ENCODE results near the gene HPCAL1.
"Not testable (repeated sequence)": the region's sequence is repeated elsewhere in the genome, so short reads cannot be mapped to it uniquely, and the experiment has no call there.

HPCAL1 gene

DNA sequence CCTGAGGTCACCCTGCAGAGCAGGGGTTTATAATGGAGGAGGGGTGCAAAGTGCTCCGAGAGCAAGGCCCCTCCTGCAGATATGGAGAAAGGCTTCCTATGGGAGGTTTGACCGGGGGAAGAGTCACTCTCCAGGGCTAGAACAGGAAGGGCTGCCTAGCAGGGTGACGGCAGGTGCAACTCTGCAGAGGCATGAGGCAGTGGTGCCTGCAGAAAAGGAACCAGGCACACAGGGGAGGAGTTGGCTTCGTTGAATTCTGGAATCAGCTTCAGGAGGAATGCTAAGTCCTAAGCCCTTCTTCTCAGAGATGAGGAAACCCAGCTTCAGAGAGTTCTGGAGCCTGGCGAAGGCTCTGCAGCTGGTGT is 17.5 kb upstream of the HPCAL1 start:
- no peak for DNase-seq

GRCh38 chr2:10285556-10286198 is 17.0 kb upstream of the HPCAL1 start:
- DNase-seq: no peak

GRCh38 chr2:10286216-10287037 is 16.3 kb upstream of the HPCAL1 start:
- DNase-seq: no peak

DNA sequence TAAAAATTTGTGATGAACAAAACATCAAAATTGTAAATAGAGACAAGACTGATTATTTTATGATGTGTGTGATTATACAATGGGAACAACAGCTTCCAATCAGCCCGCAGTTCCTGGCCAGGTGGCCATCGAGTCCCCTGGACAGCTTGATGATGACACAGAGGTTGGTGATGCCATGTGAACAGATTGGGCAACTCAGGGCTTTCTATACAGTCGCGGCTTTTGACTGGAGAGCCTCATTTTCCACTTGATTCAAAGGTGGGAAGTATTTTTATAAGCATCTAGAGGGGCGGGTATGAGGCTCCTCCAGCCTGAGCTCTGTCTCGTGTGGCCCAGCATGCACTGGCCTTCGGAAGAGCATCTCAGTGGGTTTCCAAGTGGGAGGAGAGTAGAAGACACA is 14.9 kb upstream of the HPCAL1 start:
- no peak for DNase-seq

GRCh38 chr2:10288606-10289005 is 14.1 kb upstream of the HPCAL1 start:
- no peak for DNase-seq

DNA sequence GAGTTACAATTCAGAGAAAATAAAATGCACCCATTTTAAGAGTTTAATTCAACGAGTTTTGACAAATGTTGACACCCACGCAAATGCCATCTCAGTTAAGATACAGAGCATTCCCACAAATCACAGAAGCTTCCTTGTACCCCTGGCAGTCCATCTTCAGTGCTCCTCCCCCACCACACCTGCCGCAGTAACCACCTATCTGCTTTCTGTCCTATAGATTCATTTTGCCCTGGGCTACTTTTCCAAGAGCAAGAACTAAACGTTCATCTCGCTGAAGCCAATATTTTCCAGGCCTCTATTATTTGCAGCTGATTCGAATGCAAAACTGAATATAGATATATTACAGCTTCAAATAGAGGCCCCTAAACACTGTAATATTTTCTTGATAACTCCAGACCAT is 13.4 kb upstream of the HPCAL1 start:
- no peak for DNase-seq

- no peak for DNase-seq
These were observed 12.8 kb upstream of the HPCAL1 start for GRCh38 chr2:10289891-10290290.

DNA sequence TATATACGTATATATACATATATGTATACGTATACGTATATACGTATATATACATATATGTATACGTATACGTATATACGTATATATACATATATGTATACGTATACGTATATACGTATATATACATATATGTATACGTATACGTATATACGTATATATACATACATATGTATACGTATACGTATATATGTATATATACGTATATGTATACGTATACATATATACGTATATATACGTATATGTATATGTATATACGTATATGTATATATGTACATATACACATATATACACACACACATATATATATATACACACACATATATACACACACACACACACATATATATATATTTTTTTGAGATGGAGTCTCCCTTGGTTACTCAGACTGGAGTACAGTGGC is 11.3 kb upstream of the HPCAL1 start:
- DNase-seq: not testable (repeated sequence)

DNA sequence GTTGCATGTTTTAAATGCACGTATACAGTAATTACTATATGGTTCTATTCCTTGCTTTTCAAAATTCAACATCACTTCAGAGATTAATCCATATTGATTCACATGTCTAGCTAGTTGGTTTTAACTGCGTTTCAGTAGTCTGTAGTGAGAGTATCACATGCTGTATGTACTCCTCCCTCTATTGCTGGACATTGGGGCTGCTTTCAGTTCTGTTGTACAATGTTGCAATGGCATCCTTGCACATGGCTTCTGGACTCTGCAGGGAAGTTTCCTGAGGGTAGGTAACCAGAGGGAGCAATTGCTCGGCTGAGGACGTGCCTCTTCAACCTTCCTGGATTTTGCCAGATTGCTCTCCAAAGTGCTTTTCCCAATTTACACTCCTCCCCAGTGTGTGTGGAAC is 10.7 kb upstream of the HPCAL1 start:
- no peak for DNase-seq

- no peak for DNase-seq
These were observed 9.1 kb upstream of the HPCAL1 start for GRCh38 chr2:10293603-10294002.

DNA sequence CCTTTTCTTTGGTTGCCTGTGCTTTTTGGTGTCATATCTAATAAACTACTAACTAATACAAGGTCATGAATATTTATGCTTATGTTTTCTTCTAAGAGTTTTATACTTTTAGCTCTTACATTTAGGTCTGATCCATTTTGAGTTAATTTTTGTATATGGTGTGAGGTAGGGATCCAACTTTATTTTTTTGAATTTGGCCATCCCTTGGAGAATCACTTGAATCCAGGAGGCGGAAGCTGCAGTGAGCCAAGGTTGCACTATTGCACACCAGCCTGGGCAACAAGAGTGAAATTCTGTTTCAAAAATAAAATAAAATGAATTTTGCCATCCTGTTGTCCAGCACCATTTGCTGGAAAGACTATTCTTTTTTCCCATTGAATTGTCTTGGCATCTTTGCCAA is 8.6 kb upstream of the HPCAL1 start:
- DNase-seq: no peak

GRCh38 chr2:10295649-10296048 is 7.1 kb upstream of the HPCAL1 start:
- DNase-seq: not testable (repeated sequence)

DNA sequence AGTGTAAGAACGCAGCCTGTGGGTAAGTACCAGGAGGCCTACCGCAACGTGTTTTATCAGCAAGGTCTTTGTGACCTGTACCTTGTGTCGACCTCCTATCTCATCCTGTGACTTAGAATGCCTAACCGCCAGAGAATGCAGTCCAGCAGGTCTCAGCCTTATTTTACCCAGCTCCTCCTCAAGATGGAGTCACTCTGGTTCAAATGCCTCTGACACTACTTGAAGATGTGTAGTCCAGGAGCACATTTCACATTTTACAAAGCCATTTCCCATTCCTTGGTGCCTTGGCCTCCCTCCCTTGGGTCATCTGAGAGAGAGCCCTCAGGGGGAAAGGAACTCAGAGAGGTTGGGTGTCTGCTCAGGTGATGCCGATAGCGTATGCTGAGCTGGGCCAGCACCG is 6.6 kb upstream of the HPCAL1 start:
- DNase-seq: no peak

DNA sequence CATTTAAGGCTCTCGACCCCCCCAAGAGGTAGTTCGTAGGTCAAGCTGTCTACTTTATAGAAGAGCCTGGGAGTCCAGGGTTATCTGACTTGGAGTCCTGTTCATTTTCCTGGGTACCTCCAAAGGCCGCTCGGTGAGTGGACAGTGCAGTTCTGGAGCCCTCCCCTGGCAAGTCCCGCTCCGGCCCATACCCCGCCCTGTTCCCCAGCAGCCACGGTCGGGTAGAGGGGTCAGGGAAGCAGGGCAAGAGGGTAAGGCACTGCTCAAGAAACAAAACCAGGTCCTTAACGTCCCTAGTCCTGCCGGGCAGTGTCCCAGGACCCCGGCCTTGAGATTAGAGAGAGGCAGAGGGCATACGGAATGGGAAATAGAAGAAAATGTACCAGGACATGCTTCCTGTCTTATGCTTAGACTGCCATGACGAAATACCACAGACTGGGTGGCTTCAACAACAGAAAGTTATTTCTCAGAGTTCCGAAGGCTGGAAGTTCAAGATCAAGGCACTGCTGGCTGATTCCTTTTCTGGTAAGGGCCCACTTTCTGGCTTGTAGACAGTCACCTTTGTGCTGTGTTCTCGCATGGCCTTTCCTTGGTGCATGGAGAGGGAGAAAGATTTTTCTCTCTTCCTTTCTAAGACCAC is 5.4 kb upstream of the HPCAL1 start:
- no peak for DNase-seq

DNA sequence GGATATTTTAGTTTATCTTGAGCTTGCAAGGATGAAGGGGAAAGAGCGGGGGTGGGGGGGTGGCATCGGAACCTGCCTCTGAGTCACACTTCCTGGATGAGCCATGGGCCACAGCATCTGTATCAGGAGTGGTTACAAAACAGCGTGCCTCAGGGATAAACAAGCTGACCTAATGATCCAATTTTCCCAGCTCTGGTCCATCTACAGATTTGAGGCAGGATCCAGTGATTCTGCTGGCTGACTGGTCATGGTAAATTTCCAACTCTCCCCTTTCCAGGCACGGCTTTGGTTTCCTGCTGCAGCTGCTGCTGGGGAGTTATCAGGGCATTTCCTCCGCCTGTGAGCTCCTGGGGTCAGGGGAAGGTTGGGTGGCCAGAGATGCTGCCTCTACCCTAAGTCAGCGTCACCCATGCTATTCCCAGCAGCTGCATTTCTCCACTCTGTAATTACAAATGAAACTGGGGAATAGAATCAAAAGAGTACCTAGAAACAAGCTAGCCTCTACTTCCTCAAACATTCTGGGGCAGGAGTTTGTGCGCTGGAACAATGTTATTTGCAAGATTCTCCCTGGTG is 4.7 kb upstream of the HPCAL1 start:
- peak; percentile 72 for DNase-seq

GRCh38 chr2:10298777-10299176 is 3.9 kb upstream of the HPCAL1 start:
- DNase-seq: not testable (repeated sequence)

- DNase-seq: no peak
These were observed 2.3 kb upstream of the HPCAL1 start for GRCh38 chr2:10300328-10300920.

DNA sequence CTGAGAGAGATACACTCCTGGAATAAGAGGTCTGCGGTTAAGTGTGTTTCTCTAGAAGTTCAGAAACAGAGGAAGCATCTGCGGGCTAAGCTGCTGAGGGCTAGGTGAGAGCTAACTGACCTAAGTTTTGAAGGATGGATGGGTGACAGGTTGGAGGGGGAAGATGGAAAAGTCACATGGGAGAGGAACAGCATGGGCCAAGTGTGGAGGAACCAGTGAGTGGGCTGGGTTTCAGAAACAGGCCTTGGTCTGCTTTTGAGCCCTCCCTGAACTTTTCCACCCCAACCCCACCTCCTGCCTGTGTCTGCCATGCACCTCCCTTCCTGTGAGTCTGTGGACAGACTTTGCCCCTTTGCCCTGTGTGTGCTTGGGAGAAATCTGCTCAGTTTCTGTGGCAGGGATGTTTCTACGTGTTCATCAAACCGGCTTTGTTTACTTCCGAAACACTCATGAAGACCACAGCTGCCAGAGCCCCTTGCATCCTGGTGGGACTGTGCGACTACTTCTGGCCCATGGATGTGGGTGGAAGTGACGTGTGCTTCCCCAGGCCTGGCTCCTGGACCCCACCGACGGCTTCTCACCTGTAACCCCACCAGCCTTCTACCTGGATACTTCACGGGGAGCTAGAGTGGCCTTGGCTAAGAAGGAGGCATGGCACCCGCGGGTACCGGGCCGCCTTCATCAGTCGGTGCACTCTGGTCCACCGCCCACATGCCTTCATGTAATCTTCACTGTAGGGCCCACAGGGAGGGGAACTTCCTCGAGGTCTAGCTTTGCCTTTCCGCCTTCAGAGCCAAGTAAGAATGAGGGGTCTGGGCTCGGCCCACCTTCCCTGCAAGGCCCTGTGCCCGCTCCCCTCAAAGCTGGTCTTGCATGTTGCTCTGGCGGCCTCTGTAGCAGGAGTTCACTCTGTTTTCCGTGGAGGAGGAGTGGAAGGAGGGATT is 1.4 kb upstream of the HPCAL1 start:
- no peak for DNase-seq

DNA sequence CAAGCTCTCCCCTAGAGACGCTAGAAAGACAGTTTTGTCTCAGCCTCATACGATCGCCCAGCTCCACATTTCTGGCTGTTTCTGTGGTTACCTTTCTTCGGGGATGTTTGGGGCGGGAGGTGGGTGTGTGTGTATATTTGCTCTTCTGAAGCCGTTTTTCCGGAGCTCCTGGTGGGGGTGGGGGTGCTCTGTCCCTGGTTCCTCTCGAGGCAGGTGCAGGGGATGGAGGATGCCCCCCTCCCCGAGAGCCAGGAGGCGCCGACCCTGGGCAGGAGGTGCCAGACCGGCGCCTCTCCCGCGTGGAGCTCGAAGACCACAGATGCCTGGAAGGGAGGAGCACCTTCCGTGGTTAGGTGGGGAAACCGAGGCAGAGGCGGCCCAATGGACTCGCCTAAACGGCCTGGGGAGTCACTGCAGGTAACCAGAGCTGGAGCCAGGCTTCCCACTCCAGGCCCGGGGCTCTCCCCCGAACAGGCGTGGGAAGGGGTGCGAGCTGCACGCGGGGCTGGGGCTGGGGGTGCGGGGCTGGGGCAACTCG is 694 bp upstream of the HPCAL1 start:
- no peak for DNase-seq

- DNase-seq: no peak
These were observed 533 bp downstream of the HPCAL1 start for GRCh38 chr2:10303181-10303693.

GRCh38 chr2:10303694-10304378 is 1.1 kb downstream of the HPCAL1 start:
- peak; percentile 51 for DNase-seq

Measured in activated CD8-positive, alpha-beta memory T cell treated with anti-CD3 and anti-CD28 coated beads, Interleukin-2, amount 50 U/mL, for 4 hours (primary cell).